Stomach (tissue), 9 donors: ENCODE measurements around the gene VIL1. TPM values are rescaled to one million over a fixed set of nuclear protein-coding genes. Genes with fewer than 3 reads are reported as not detected.

Source experiments
- DNase-seq, 2 donors: peaks; one replicate each; pipeline versions ENCODE4 v3.0.0 to v3.0.0-alpha.2; 2013 to 2019
- H3K27ac ChIP-seq, 5 donors: fragments of 200-600 bp in 4 of 5; sonication (generic) in 4 of 5; one replicate each; pipeline ENCODE4 v1.5.1; 2013 to 2019; ENCODE audit warnings: mild to moderate bottlenecking in 1 of 5, moderate library complexity in 1 of 5
- H3K27me3 ChIP-seq, 3 donors: fragments of 200-600 bp; sonication (generic); one replicate each; pipeline ENCODE4 v1.5.1; 2017 to 2019; ENCODE audit warnings: mixed run types in 1 of 3
- H3K36me3 ChIP-seq, 4 donors: fragments of 200-600 bp; sonication (generic); 1 replicate in 3 of 4; 2 replicates in 1 of 4; pipeline ENCODE4 v1.5.1; 2016 to 2019
- H3K4me1 ChIP-seq, 4 donors: fragments of 200-600 bp; sonication (generic); one replicate each; pipeline ENCODE4 v1.5.1; 2016 to 2019
- H3K4me3 ChIP-seq, 4 donors: fragments of 200-600 bp; sonication (generic) in 3 of 4; one replicate each; pipeline ENCODE4 v1.5.1; 2016 to 2019; ENCODE audit warnings: mild to moderate bottlenecking in 1 of 4
- H3K9me3 ChIP-seq, 4 donors: fragments of 200-600 bp; sonication (generic); one replicate each; pipeline ENCODE4 v1.5.1; 2016 to 2019
- EP300 ChIP-seq: sonication (generic); formaldehyde crosslinking; IDR thresholded peaks from one replicate; pipeline ENCODE4 v1.6.1; 2017; ENCODE audit warnings: antibody characterized with exemption
- POLR2A ChIP-seq, 4 donors: fragments of 450-650 bp; IDR thresholded peaks; one replicate each; pipeline ENCODE4 v1.6.1; 2016; ENCODE audit warnings: antibody characterized with exemption in 4 of 4, control low read depth in 2 of 4, mild to moderate bottlenecking in 1 of 4, moderate library complexity in 1 of 4
- POLR2AphosphoS5 ChIP-seq, 3 donors: sonication (generic); formaldehyde crosslinking; IDR thresholded peaks; one replicate each; pipeline ENCODE4 v1.6.1; 2016; ENCODE audit warnings: antibody characterized with exemption in 3 of 3
- WGBS, 5 donors: extraction: QIAGEN DNeasy Blood & Tissue Kit in 3 of 5; methylation state at CpG; one replicate each; pipeline versions ENCODE4 v1.1.5 to v1.1.7; 2013 to 2018; 5-methylcytosine and 5-hydroxymethylcytosine counted together
- intact Hi-C: fragments of 100-400 bp; cut with DNase I; formaldehyde crosslinking; loops from one replicate; pipeline ENCODE4 v1.15.1; 2023; ENCODE audit warnings: low total_unique reads
- polyA plus RNA-seq, 3 donors: library from polyadenylated mRNA; stranded (reverse); fragments of 200-250 nt; gene quantifications; one replicate each; pipeline ENCODE4 v1.2.3, GENCODE V29; 2013
- total RNA-seq, 5 donors: library from RNA; depleted of rRNA; stranded (reverse); fragments of >200 nt; gene quantifications; one replicate each; pipeline versions ENCODE4 v1.1.0 to v1.2.3, GENCODE V29; 2014 to 2016
- TF ChIP-seq, protein P1 (sequence below), 7 experiments: fragments of 450-650 bp in 4 of 7; fragments of 200-600 bp in 3 of 7; sonication (generic) in 3 of 7; IDR thresholded peaks; one replicate each; pipeline ENCODE4 v1.5.1; 2016 to 2019; ENCODE audit warnings: antibody characterized with exemption in 7 of 7, control low read depth in 2 of 7, mild to moderate bottlenecking in 1 of 7
- donor health status: healthy with polysubstance abuse.
- donor health status: Bipolar disorder and iron deficiency.
- donor health status: healthy.

Gene VIL1
- total and polyA plus RNA-seq, 8 donors = 0.38 to 120 (median 1.8) TPM; not detected in 1

DNA sequence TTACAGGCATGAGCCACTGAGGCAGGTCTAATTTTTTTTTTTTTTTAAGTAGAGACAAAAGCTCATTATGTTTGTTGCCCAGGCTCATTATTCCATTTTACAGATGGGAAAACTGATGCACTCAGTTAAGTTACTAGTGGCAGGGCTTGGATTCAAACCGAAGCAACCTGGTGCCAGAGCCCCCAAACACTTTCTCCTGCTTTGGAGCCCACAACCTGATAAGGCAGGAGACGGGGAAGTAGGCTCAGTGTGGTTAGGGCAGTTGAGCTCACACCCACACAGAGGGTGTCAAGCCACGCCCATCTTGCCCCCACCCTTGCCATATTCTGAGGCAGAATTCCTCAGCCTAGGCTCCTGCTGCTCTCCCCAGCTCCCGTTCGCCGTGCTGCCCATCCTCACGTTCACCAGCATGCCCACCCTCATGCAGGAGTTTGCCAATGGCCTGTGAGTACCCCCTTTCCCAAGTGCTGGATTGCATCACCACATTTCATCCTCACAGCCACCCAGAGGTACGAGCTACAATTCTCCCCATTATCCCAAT, 25.1 kb upstream of the VIL1 start:
- WGBS, 5 donors = 50 to 61% (median 59%) methylated on average over 8 of the region's 8 CpGs
- Histone ChIP-seq H3K27ac (peak overlapping the region in 1 of 5 donors; percentile 100), H3K36me3 (peaks cover 0 to 5% (median 0%) of the 10 kb centered on the region in 4 donors), H3K4me3 (no peak overlapping the region), H3K27me3 (no peaks in the 10 kb centered on the region), H3K4me1 (peaks cover 20 to 47% (median 34%) of the 10 kb centered on the region in 4 donors), H3K9me3 (no peaks in the 10 kb centered on the region)
- intact Hi-C loops = loop anchor here (10.0 kb wide), 1 partner anchor 89 kb away; no protein-coding TSS in a partner anchor
- no peak for DNase-seq
- TF ChIP-seq, protein P1, sequence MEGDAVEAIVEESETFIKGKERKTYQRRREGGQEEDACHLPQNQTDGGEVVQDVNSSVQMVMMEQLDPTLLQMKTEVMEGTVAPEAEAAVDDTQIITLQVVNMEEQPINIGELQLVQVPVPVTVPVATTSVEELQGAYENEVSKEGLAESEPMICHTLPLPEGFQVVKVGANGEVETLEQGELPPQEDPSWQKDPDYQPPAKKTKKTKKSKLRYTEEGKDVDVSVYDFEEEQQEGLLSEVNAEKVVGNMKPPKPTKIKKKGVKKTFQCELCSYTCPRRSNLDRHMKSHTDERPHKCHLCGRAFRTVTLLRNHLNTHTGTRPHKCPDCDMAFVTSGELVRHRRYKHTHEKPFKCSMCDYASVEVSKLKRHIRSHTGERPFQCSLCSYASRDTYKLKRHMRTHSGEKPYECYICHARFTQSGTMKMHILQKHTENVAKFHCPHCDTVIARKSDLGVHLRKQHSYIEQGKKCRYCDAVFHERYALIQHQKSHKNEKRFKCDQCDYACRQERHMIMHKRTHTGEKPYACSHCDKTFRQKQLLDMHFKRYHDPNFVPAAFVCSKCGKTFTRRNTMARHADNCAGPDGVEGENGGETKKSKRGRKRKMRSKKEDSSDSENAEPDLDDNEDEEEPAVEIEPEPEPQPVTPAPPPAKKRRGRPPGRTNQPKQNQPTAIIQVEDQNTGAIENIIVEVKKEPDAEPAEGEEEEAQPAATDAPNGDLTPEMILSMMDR (IDR thresholded peaks at IDR 0.05) = no peak
- TF ChIP-seq POLR2A (IDR thresholded peaks at IDR 0.05) (no peak), POLR2AphosphoS5 (IDR thresholded peaks at IDR 0.05) (no peak)

DNA sequence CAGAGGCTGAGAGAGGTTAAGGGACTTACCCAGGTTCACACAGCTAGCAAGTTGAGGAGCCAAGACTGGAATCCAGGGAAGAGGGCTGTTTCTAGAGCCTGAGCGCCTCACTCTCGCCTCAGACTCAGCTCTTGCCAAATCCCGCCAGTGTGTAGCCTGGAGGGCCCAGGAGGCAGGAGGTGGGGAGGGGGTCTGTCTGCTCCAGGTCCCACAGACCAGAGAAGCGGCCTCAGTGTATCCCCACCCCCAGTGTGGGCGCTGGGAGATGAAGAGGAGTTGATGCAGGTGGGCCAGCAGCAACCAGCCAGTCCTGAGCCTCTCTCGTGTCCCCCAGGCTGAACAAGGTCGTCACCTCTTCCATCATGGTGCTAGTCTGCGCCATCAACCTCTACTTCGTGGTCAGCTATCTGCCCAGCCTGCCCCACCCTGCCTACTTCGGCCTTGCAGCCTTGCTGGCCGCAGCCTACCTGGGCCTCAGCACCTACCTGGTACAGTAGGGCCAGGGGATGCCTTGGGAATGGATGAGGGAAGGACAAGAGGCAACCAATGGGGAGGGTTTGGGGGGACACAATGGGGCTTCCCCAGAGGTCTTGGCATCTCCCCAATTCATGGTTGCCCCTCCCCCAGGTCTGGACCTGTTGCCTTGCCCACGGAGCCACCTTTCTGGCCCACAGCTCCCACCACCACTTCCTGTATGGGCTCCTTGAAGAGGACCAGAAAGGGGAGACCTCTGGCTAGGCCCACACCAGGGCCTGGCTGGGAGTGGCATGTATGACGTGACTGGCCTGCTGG, 24.4 kb upstream of the VIL1 start:
- H3K36me3 ChIP-seq = peaks cover 0 to 5% (median 0%) of the 10 kb centered on the region in 4 donors
- H3K4me3 ChIP-seq = no peak overlapping the region
- 76 to 81% (median 77%) methylated on average over 10 to 13 of the region's 13 CpGs for WGBS, 5 donors
- H3K27ac ChIP-seq = peak overlapping the region; percentile 20 to 100 (median 98)
- TF ChIP-seq EP300 (no peak), POLR2A (IDR thresholded peaks at IDR 0.05) (no peak), POLR2AphosphoS5 (IDR thresholded peaks at IDR 0.05) (no peak)
- TF ChIP-seq, protein P1 (IDR thresholded peaks at IDR 0.05) = no peak
- intact Hi-C loops = loop anchor here (10.0 kb wide), 1 partner anchor 90 kb away; no protein-coding TSS in a partner anchor
- no peak for DNase-seq
- H3K4me1 ChIP-seq = peaks cover 24 to 50% (median 37%) of the 10 kb centered on the region in 4 donors
- H3K27me3 ChIP-seq = no peaks in the 10 kb centered on the region
- no peaks in the 10 kb centered on the region for H3K9me3 ChIP-seq

DNA sequence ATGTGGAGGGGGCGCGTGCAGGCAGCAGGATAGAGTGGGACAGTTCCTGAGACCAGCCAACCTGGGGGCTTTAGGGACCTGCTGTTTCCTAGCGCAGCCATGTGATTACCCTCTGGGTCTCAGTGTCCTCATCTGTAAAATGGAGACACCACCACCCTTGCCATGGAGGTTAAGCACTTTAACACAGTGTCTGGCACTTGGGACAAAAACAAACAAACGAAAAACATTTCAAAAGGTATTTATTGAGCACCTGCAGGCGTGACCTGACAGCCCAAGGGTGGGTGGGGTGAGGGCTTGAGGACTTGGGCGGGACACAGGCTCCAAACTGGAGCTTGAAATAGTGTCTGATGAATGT, 23.9 kb upstream of the VIL1 start:
- 71 to 91% (median 87%) methylated on average over 6 of the region's 6 CpGs for WGBS, 5 donors
- peaks cover 24 to 50% (median 37%) of the 10 kb centered on the region in 4 donors for H3K4me1 ChIP-seq
- H3K9me3 ChIP-seq = no peaks in the 10 kb centered on the region
- peak overlapping the region in 2 of 4 donors; percentile 74 to 94 for H3K4me3 ChIP-seq
- intact Hi-C loops = loop anchor here (10.0 kb wide), 1 partner anchor 90 kb away; no protein-coding TSS in a partner anchor
- TF ChIP-seq, protein P1 (IDR thresholded peaks at IDR 0.05) = no peak
- TF ChIP-seq POLR2AphosphoS5 (IDR thresholded peaks at IDR 0.05) (no peak), EP300 (no peak), POLR2A (IDR thresholded peaks at IDR 0.05) (no peak)
- H3K27ac ChIP-seq = peak overlapping the region; percentile 20 to 100 (median 100)
- no peaks in the 10 kb centered on the region for H3K27me3 ChIP-seq
- H3K36me3 ChIP-seq = peaks cover 0 to 2% (median 0%) of the 10 kb centered on the region in 4 donors
- no peak for DNase-seq

DNA sequence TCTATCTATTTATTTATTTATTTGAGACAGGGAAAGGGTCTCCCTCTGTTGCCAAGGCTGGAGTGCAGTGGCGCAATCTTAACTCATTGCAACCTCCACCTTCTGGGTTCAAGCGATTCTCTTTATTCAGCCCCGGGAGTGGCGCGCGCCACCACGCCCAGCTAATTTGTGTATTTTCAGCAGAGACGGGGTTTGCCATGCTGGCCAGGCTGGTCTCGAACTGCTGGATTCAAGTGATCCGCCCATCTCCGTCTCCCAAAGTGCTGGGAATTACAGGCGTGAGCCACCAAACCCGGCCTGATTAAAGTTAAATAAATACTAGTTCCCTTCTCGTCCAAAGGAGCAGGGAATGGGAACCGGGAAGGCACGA, 23.5 kb upstream of the VIL1 start:
- H3K4me3 ChIP-seq = peak overlapping the region; percentile 74 to 97 (median 94)
- H3K27me3 ChIP-seq = no peaks in the 10 kb centered on the region
- no peak for TF ChIP-seq EP300
- no peak for TF ChIP-seq POLR2AphosphoS5 (IDR thresholded peaks at IDR 0.05)
- TF ChIP-seq POLR2A (IDR thresholded peaks at IDR 0.05) = no peak
- TF ChIP-seq, protein P1 (IDR thresholded peaks at IDR 0.05) = no peak
- intact Hi-C loops = loop anchor here (10.0 kb wide), 1 partner anchor 91 kb away; no protein-coding TSS in a partner anchor
- peak overlapping the region; percentile 98 to 100 (median 100) for H3K27ac ChIP-seq
- WGBS, 5 donors = 18 to 31% (median 21%) methylated on average over 16 of the region's 16 CpGs
- H3K4me1 ChIP-seq = peaks cover 24 to 50% (median 37%) of the 10 kb centered on the region in 4 donors
- no peaks in the 10 kb centered on the region for H3K9me3 ChIP-seq
- no peak for DNase-seq
- H3K36me3 ChIP-seq = no peaks in the 10 kb centered on the region
